ENCODE measurements around the gene MYO5B.

GRCh38 chr18:49926106-49926745, 268.7 kb downstream of the MYO5B start:
- TF ChIP-seq POLR2A (IDR thresholded peaks at IDR 0.05; ENCODE audit: low read depth, low read length) (no peak), SIN3A (IDR thresholded peaks at IDR 0.05; ENCODE audit: low read depth, low read length) (no peak), CTCF (IDR thresholded peaks at IDR 0.05 in 2 of 3, conservative IDR thresholded peaks at IDR 0.05 in 1 of 3; ENCODE audit: control insufficient read depth in 2 of 3, extremely low read depth in 1 of 3, insufficient read depth in 1 of 3, low read depth in 3 of 3, low read length in 3 of 3) (no peak), SIX5 (IDR thresholded peaks at IDR 0.05; ENCODE audit: low read depth, low read length, severe bottlenecking) (no peak), EP300 (IDR thresholded peaks at IDR 0.05; ENCODE audit: borderline replicate concordance in 1 of 2, control insufficient read depth in 1 of 2, low read depth in 2 of 2, low read length in 2 of 2) (no peak), SP1 (IDR thresholded peaks at IDR 0.05; ENCODE audit: low read depth, low read length) (no peak), USF1 (IDR thresholded peaks at IDR 0.05; ENCODE audit: borderline replicate concordance, extremely low read length, insufficient read depth, low read depth, low read length) (no peak), EZH2 (IDR thresholded peaks at IDR 0.05; ENCODE audit: borderline replicate concordance, control insufficient read depth, low read depth, low read length) (no peak), BCL11A (IDR thresholded peaks at IDR 0.05; ENCODE audit: low read depth, low read length) (no peak), EGR1 (IDR thresholded peaks at IDR 0.05; ENCODE audit: borderline replicate concordance in 1 of 2, low read depth in 2 of 2, low read length in 2 of 2) (no peak), ZNF274 (IDR thresholded peaks at IDR 0.05; ENCODE audit: insufficient read depth, insufficient read length) (no peak)
